Measurements from ENCODE around the gene CYFIP2.

The CYFIP2 gene

DNA sequence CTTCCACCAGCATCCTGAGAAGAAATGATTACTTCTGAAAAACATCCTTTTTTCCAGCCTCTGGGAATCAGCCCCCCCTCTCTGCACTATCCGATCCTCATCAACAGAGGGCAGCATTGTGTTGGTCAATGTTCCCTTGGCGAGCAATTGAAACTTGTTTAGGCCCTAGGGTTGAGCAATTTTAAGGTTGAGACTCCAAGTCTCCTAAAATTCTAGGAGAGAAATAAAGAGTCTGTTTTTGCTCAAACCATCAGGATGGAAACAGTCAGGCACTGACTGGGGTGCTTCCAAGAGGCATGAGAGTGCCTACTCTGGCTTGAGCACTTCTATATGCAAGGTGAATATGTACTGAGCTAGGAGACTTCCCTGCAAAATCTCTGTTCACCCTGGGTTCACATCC lies 12.4 kb upstream of the CYFIP2 start:
- H3K18ac ChIP-seq (ENCODE audit: low read length): no peak overlapping the region
- H2BK120ac ChIP-seq (ENCODE audit: low read depth, low read length): no peak overlapping the region
- no peak overlapping the region for H3K4ac ChIP-seq (ENCODE audit: low read length)
- H3K27me3 ChIP-seq (ENCODE audit: control insufficient read depth in 3 of 3, insufficient read depth in 3 of 3, low read depth in 1 of 3, low read length in 3 of 3): no peaks in the 10 kb centered on the region
- no peaks in the 10 kb centered on the region for H3K36me3 ChIP-seq (replicated peaks in 1 of 2; ENCODE audit: control insufficient read depth in 2 of 2, insufficient read depth in 2 of 2, low read length in 2 of 2)
- no peak overlapping the region for H4K8ac ChIP-seq (ENCODE audit: low read depth, low read length)
- DNase-seq (ENCODE audit: low spot score): peak; percentile 45
- H2BK5ac ChIP-seq (ENCODE audit: low read length): no peak overlapping the region
- H2AFZ ChIP-seq (ENCODE audit: low read length): peak overlapping the region; percentile 39
- H3K4me3 ChIP-seq (ENCODE audit: low read length in 2 of 2): no peak overlapping the region
- H3K79me1 ChIP-seq (ENCODE audit: low read depth, low read length): no peaks in the 10 kb centered on the region
- H3K4me2 ChIP-seq (ENCODE audit: insufficient read depth, low read length, poor library complexity, severe bottlenecking): no peak overlapping the region
- H2BK12ac ChIP-seq (ENCODE audit: low read length): no peak overlapping the region
- H2BK15ac ChIP-seq (ENCODE audit: low read length): no peak overlapping the region
- H3K14ac ChIP-seq (ENCODE audit: low read length): no peak overlapping the region
- WGBS, 2 donors (ENCODE audit: extremely low coverage in 2 of 2, insufficient read length in 2 of 2, insufficient replicate concordance in 1 of 2): no CpG with 5 or more reads among the region's 2 CpGs
- H2AK5ac ChIP-seq (ENCODE audit: low read depth, low read length): no peak overlapping the region
- no peaks in the 10 kb centered on the region for H3K4me1 ChIP-seq (ENCODE audit: control insufficient read depth in 2 of 2, insufficient read depth in 1 of 2, low read depth in 1 of 2, low read length in 2 of 2)
- H3K27ac ChIP-seq (replicated peaks; ENCODE audit: low read length): no peak overlapping the region
- no peak overlapping the region for H3K9ac ChIP-seq (ENCODE audit: low read depth, low read length, poor library complexity)
- H3K23ac ChIP-seq (ENCODE audit: low read depth, low read length, poor library complexity): no peak overlapping the region
- no peaks in the 10 kb centered on the region for H3K9me3 ChIP-seq (replicated peaks in 1 of 2; ENCODE audit: control insufficient read depth in 2 of 2, insufficient read depth in 1 of 2, low read depth in 1 of 2, low read length in 2 of 2)
- no peak overlapping the region for H4K91ac ChIP-seq (ENCODE audit: low read depth, low read length, poor library complexity)

DNA sequence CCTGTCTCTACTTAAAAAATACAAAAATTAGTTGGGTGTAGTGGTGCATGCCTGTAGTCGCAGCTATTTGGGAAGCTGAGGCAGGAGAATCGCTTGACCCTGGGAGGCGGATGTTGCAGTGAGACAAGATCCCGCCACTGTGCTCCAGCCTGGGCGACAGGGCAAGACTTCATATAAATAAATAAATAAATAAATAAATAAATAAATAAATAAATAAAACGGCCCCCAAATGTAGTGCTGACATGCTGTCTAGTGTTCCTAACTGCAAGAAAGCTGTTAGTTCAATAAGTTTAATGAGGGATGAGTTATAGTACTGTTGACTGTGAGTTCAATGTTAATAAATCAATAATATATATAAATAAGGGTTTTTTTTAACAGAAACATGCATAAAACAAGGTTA lies 7.5 kb upstream of the CYFIP2 start:
- H3K4me3 ChIP-seq (ENCODE audit: low read length in 2 of 2): no peak overlapping the region
- no peaks in the 10 kb centered on the region for H3K9me3 ChIP-seq (replicated peaks in 1 of 2; ENCODE audit: control insufficient read depth in 2 of 2, insufficient read depth in 1 of 2, low read depth in 1 of 2, low read length in 2 of 2)
- H3K27me3 ChIP-seq (ENCODE audit: control insufficient read depth in 3 of 3, insufficient read depth in 3 of 3, low read depth in 1 of 3, low read length in 3 of 3): peaks cover 0 to 4% (median 0%) of the 10 kb centered on the region in 3 experiments
- H3K4me1 ChIP-seq (ENCODE audit: control insufficient read depth in 2 of 2, insufficient read depth in 1 of 2, low read depth in 1 of 2, low read length in 2 of 2): no peaks in the 10 kb centered on the region
- no peak overlapping the region for H4K91ac ChIP-seq (ENCODE audit: low read depth, low read length, poor library complexity)
- H2BK12ac ChIP-seq (ENCODE audit: low read length): no peak overlapping the region
- no peak for DNase-seq (ENCODE audit: low spot score)
- no peak overlapping the region for H3K4me2 ChIP-seq (ENCODE audit: insufficient read depth, low read length, poor library complexity, severe bottlenecking)
- no peak overlapping the region for H2BK5ac ChIP-seq (ENCODE audit: low read length)
- no peak overlapping the region for H3K9ac ChIP-seq (ENCODE audit: low read depth, low read length, poor library complexity)
- H2BK15ac ChIP-seq (ENCODE audit: low read length): no peak overlapping the region
- no peaks in the 10 kb centered on the region for H3K79me1 ChIP-seq (ENCODE audit: low read depth, low read length)
- H4K8ac ChIP-seq (ENCODE audit: low read depth, low read length): no peak overlapping the region
- H3K36me3 ChIP-seq (replicated peaks in 1 of 2; ENCODE audit: control insufficient read depth in 2 of 2, insufficient read depth in 2 of 2, low read length in 2 of 2): no peaks in the 10 kb centered on the region
- H2AFZ ChIP-seq (ENCODE audit: low read length): no peak overlapping the region
- no peak overlapping the region for H3K4ac ChIP-seq (ENCODE audit: low read length)
- H3K23ac ChIP-seq (ENCODE audit: low read depth, low read length, poor library complexity): no peak overlapping the region
- no peak overlapping the region for H3K14ac ChIP-seq (ENCODE audit: low read length)
- WGBS, 2 donors (ENCODE audit: extremely low coverage in 2 of 2, insufficient read length in 2 of 2, insufficient replicate concordance in 1 of 2): no CpG with 5 or more reads among the region's 6 CpGs
- H3K27ac ChIP-seq (replicated peaks; ENCODE audit: low read length): no peak overlapping the region
- no peak overlapping the region for H2BK120ac ChIP-seq (ENCODE audit: low read depth, low read length)
- no peak overlapping the region for H3K18ac ChIP-seq (ENCODE audit: low read length)
- H2AK5ac ChIP-seq (ENCODE audit: low read depth, low read length): no peak overlapping the region

DNA sequence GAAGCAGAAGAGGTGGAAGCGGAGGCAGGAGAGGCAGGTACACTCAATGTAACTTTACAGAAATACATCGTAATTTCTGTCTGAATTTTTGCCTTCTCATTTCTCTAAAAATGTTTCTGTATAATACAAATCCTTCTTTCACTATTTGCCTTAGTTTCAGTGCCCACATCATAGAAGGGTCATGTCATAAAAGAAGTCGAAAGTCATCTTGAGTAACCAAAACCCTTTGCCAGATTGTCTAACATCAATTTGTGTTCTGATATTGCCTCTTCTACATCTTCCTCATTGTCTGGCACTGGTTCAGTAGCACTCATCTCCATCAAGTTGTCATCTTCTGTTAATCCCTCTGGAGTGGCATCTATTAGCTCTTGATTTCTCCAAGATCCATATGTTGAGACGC lies 6.2 kb upstream of the CYFIP2 start:
- no peak for DNase-seq (ENCODE audit: low spot score)
- Histone ChIP-seq H2BK12ac (ENCODE audit: low read length) (no peak overlapping the region), H4K8ac (ENCODE audit: low read depth, low read length) (no peak overlapping the region), H2BK15ac (ENCODE audit: low read length) (no peak overlapping the region), H3K4me2 (ENCODE audit: insufficient read depth, low read length, poor library complexity, severe bottlenecking) (no peak overlapping the region), H2BK5ac (ENCODE audit: low read length) (no peak overlapping the region), H3K4ac (ENCODE audit: low read length) (no peak overlapping the region), H3K36me3 (replicated peaks in 1 of 2; ENCODE audit: control insufficient read depth in 2 of 2, insufficient read depth in 2 of 2, low read length in 2 of 2) (no peaks in the 10 kb centered on the region), H4K91ac (ENCODE audit: low read depth, low read length, poor library complexity) (no peak overlapping the region), H2BK120ac (ENCODE audit: low read depth, low read length) (no peak overlapping the region), H3K23ac (ENCODE audit: low read depth, low read length, poor library complexity) (no peak overlapping the region), H3K4me1 (ENCODE audit: control insufficient read depth in 2 of 2, insufficient read depth in 1 of 2, low read depth in 1 of 2, low read length in 2 of 2) (no peaks in the 10 kb centered on the region), H3K4me3 (ENCODE audit: low read length in 2 of 2) (no peak overlapping the region), H3K79me1 (ENCODE audit: low read depth, low read length) (no peaks in the 10 kb centered on the region), H3K27me3 (ENCODE audit: control insufficient read depth in 3 of 3, insufficient read depth in 3 of 3, low read depth in 1 of 3, low read length in 3 of 3) (peaks cover 0 to 7% (median 0%) of the 10 kb centered on the region in 3 experiments), H2AFZ (ENCODE audit: low read length) (no peak overlapping the region), H2AK5ac (ENCODE audit: low read depth, low read length) (no peak overlapping the region), H3K27ac (replicated peaks; ENCODE audit: low read length) (no peak overlapping the region), H3K9ac (ENCODE audit: low read depth, low read length, poor library complexity) (no peak overlapping the region), H3K18ac (ENCODE audit: low read length) (no peak overlapping the region), H3K14ac (ENCODE audit: low read length) (no peak overlapping the region), H3K9me3 (replicated peaks in 1 of 2; ENCODE audit: control insufficient read depth in 2 of 2, insufficient read depth in 1 of 2, low read depth in 1 of 2, low read length in 2 of 2) (no peaks in the 10 kb centered on the region)
- WGBS, 2 donors (ENCODE audit: extremely low coverage in 2 of 2, insufficient read length in 2 of 2, insufficient replicate concordance in 1 of 2): no CpG with 5 or more reads among the region's 4 CpGs

DNA sequence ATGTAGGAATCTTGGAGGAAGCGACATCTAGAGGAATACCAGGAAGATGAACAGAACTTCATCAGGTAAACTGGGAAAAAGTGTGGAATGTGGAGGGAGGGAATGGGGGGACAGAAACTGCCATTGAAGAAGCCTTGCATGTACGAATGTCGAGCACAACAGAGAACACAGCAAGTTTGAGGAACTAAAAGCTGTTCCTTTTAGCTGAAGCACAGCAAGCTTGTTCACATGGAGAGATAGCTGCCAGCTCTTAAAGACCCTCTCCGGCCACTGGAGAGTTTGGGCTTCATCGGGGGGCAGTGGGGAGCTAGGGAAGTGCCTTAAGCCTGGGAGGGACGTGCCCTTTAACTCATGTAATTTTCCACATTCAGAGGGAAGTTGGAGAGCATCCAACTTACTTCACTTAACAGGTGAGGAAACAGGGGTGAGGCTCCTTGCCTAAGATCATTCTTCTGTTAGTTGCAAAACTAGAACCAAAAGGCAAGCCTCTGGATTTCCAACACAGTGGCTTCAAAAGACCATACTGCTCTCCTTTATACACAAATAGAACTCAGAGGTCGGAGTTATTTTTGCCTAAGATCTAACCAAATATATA lies 2.3 kb upstream of the CYFIP2 start:
- no peak overlapping the region for H3K14ac ChIP-seq (ENCODE audit: low read length)
- H3K4ac ChIP-seq (ENCODE audit: low read length): peak overlapping the region; percentile 60
- H3K9ac ChIP-seq (ENCODE audit: low read depth, low read length, poor library complexity): no peak overlapping the region
- peaks cover 0 to 7% (median 0%) of the 10 kb centered on the region in 3 experiments for H3K27me3 ChIP-seq (ENCODE audit: control insufficient read depth in 3 of 3, insufficient read depth in 3 of 3, low read depth in 1 of 3, low read length in 3 of 3)
- H2AFZ ChIP-seq (ENCODE audit: low read length): no peak overlapping the region
- H3K27ac ChIP-seq (replicated peaks; ENCODE audit: low read length): no peak overlapping the region
- H2BK120ac ChIP-seq (ENCODE audit: low read depth, low read length): no peak overlapping the region
- H3K4me3 ChIP-seq (ENCODE audit: low read length in 2 of 2): no peak overlapping the region
- H4K91ac ChIP-seq (ENCODE audit: low read depth, low read length, poor library complexity): no peak overlapping the region
- H2BK12ac ChIP-seq (ENCODE audit: low read length): no peak overlapping the region
- H3K79me1 ChIP-seq (ENCODE audit: low read depth, low read length): peaks cover 4% of the 10 kb centered on the region
- H3K9me3 ChIP-seq (replicated peaks in 1 of 2; ENCODE audit: control insufficient read depth in 2 of 2, insufficient read depth in 1 of 2, low read depth in 1 of 2, low read length in 2 of 2): no peaks in the 10 kb centered on the region
- peaks cover 0 to 7% of the 10 kb centered on the region in 2 donors for H3K36me3 ChIP-seq (replicated peaks in 1 of 2; ENCODE audit: control insufficient read depth in 2 of 2, insufficient read depth in 2 of 2, low read length in 2 of 2)
- no peak overlapping the region for H2BK15ac ChIP-seq (ENCODE audit: low read length)
- peak overlapping the region; percentile 35 for H3K18ac ChIP-seq (ENCODE audit: low read length)
- no peak overlapping the region for H3K4me2 ChIP-seq (ENCODE audit: insufficient read depth, low read length, poor library complexity, severe bottlenecking)
- DNase-seq (ENCODE audit: low spot score): no peak
- H2AK5ac ChIP-seq (ENCODE audit: low read depth, low read length): no peak overlapping the region
- no peak overlapping the region for H2BK5ac ChIP-seq (ENCODE audit: low read length)
- no CpG with 5 or more reads among the region's 7 CpGs for WGBS, 2 donors (ENCODE audit: extremely low coverage in 2 of 2, insufficient read length in 2 of 2, insufficient replicate concordance in 1 of 2)
- H3K4me1 ChIP-seq (ENCODE audit: control insufficient read depth in 2 of 2, insufficient read depth in 1 of 2, low read depth in 1 of 2, low read length in 2 of 2): peaks cover 15 to 19% of the 10 kb centered on the region in 2 donors
- no peak overlapping the region for H4K8ac ChIP-seq (ENCODE audit: low read depth, low read length)
- H3K23ac ChIP-seq (ENCODE audit: low read depth, low read length, poor library complexity): no peak overlapping the region

All from neuronal stem cell (in vitro differentiated cells).